GM19351 (cell line): ENCODE data around the gene CT45A9.
"Not testable (repeated sequence)": the region's sequence is repeated elsewhere in the genome, so short reads cannot be mapped to it uniquely, and the experiment has no call there.

ENCODE experiments used
- ATAC-seq: cut with Tn5 transposase; IDR thresholded peaks from one replicate; pipeline ENCODE4 v1.9.1; 2021; ENCODE audit warnings: mild to moderate bottlenecking, moderate library complexity; ENCODE audit not compliant: unreplicated experiment

CT45A9 gene, protein sequence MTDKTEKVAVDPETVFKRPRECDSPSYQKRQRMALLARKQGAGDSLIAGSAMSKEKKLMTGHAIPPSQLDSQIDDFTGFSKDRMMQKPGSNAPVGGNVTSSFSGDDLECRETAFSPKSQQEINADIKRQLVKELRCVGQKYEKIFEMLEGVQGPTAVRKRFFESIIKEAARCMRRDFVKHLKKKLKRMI

DNA sequence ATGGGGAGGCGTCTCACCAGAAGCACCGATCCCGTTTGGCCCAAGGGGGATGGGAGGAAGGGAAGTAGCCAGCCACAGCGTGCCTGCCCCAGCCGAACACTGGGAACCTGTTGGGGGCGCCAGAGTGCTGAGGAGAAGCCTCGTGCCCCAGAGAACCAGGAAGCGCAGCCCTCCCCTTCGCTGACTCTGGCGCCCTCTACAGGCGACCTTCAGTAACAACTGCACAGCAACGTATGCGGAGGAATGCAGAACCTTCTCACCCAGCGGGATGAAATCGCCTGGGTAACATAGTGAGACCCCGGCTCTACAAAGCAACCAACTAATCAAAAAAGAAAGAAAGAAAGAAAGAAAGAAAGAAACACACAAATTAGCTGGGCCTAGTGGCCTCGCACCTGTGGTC is at the start of gene CT45A9:
Gene CT45A9, minus strand, starts transcription at position 101 of the 400 bp plus-strand sequence. CDS start 3,751 bp downstream, outside the sequence.
- ATAC-seq = not testable (repeated sequence)

DNA sequence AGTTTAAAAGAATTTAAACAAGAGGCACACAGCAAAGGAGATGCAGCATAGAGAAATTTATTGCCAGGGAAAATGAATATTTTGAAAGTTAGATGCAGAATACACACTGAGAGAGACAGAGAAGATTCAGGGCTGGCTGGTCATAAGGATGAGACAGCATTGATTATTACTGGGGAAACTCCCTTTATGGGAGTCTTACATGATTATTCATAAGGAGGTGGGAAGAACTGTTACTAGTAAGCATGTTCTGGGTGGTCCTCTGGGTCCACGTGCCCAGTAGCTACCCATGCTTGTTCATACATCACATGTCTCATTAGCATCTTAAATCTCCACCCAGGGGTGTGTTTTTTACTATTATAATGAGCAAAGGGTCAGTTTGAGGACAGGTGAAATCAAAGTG is 48.9 kb upstream of the CT45A9 start:
- ATAC-seq = not testable (repeated sequence)

DNA sequence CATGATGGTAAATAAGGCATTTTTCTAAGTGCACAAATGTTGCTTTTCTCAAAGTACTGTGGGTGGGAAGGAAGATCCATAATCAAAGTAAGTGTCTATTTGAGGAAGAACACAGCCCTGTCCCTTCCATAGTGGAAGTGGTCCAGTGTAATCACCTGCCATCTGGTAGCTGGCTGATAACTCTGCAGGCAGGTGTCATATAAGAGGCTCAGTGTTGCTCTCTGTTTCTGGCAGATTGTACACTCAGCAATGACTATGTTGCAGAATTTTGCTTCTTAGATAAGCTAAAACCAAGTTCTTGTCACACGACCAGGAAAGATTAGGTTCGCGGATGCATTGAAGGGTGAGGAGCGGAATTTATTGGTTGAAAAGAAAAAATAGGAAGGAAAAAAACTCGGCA is 42.8 kb upstream of the CT45A9 start:
- ATAC-seq = no peak

DNA sequence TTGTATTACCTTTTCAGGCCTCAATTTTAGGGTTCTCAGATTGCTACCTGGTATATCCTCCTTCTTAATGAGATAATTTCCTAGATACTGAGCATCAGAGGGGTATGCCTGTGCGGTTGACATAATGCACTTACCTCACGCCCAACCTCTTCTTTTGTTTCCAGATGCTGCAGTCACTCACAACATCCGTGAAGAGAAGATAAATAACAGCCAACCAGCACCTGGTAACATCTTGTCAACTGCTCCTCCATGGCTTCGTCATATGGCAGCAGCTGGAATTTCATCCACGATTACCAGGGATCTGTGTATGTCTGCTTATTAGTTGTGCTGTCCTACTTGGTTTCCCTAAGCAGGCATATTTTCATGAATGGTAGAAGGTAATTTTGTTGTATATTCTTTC is 38.6 kb upstream of the CT45A9 start:
- no peak for ATAC-seq

DNA sequence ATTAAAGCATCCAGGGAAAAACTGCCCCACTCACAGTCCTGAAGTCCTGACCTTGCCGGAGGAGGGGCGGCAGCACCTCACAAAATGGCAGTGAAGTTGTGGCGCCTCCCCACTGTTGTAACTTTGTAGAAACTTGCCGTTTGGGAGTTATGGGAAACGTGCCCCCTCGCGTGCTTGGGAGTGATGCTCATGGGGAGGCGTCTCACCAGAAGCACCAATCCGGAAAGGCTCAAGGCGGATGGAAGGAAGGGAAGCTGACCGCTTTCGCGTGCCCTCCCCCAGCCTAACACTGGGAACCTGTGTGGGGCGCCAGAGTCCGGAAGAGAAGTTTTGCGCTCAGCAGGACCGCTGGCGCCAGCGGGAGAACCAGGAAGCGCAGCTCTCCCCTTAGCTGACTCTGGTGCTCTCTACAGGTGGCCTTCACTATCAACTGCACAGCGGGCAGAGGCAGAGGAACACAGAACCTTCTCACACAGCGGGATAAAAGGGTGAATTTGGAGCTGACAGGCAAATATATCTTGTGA is 21.7 kb upstream of the CT45A9 start, which contains the start of the genes CT45A10 and SAGE1:
Gene CT45A10, minus strand, starts transcription at position 151 of the 524 bp plus-strand sequence. CDS start 8,100 bp downstream, outside the sequence.
Gene SAGE1, plus strand, starts transcription at position 423 of the 524 bp plus-strand sequence. CDS start 2,527 bp downstream, outside the sequence.
- no peak for ATAC-seq

DNA sequence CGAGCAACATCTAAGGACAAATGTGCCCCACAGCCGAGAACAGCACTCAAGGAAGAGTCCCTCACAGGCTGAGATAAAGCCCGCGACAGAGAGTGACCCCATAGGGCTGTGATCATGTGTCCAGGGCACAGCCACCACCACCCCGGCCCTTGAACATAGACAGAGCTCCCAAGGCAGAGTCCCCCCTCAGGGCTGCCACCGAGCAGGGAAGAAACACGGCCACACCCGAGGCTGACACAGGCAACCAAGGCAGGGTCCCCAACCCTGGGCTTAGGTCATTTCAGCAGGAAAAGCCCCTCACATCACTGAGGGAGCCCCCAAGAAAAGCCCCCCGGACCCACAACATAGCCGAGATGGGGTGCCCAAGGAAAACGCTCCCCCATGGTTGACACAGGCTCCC is 21.2 kb upstream of the CT45A9 start:
- no peak for ATAC-seq

DNA sequence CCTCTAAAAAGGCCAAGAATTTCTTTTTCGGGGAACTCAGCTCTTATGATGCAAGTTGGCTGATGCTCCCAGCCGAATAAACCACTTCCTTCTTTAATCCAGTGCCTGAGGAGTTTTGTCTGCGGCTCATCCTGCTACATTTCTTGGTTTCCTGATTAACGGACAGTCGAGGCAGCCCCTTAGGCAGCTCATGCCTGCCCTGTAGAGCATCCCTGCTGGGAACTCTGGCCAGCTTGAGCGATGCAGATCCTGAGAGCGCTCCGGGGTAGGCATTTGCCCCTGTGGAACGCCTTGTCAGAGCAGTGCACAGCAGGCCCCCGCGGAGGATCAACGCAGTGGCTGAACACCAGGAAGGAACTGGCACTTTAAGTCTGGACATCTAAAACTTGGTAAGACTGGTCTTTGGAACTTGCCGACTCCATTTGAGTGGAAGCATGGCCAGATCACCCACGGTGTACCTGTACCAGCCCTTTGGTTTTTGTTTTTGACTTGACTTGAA is 18.5 kb upstream of the CT45A9 start:
- no peak for ATAC-seq

DNA sequence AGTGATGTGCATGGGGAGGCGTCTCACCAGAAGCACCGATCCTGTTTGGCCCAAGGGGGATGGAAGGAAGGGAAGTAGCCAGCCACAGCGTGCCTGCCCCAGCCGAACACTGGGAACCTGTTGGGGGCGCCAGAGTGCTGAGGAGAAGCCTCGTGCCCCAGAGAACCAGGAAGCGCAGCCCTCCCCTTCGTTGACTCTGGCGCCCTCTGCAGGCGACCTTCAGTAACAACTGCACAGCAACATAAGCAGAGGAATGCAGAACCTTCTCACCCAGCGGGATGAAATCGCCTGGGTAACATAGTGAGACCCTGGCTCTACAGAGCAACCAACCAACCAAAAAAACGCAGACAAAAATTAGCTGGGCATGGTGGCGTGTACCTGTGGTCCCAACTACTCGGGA is 17.4 kb upstream of the CT45A9 start:
- not testable (repeated sequence) for ATAC-seq

DNA sequence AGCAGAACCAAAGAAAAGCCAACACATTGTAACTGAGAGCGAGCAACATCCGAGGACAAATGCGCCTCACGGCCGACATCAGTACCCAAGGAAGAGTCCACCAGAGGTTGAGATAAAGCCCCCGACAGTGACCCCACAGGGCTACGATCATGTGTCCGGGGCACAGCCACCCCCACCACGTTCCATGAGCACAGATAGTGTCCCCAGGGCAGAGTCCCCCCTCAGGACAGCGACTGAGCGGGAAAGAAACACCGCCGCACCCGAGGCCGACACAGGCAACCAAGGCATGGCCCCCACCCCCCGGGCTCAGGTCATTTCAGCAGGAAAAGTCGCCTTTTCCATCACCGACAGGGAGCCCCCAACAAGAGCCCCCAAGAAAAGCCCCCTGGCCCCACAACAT is 16.6 kb upstream of the CT45A9 start:
- not testable (repeated sequence) for ATAC-seq

DNA sequence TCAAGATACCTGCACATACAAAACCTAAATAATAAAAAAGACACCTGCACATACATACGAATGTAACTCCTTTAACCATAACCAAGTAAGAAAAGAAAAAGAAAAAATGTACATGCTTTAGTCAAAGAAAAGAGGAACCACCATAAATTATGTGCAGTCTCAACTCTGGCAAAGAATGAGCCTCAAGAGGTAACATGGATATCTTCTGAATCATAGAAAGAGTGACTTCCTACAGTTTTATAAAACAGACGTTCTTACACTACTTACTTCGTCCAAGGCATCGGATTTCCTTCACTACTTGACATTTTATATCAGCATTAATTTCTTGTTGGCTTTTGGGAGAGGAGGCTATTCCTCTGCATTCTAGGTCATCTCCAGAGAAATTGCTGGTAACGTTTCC is 11.1 kb upstream of the CT45A9 start:
- not testable (repeated sequence) for ATAC-seq

DNA sequence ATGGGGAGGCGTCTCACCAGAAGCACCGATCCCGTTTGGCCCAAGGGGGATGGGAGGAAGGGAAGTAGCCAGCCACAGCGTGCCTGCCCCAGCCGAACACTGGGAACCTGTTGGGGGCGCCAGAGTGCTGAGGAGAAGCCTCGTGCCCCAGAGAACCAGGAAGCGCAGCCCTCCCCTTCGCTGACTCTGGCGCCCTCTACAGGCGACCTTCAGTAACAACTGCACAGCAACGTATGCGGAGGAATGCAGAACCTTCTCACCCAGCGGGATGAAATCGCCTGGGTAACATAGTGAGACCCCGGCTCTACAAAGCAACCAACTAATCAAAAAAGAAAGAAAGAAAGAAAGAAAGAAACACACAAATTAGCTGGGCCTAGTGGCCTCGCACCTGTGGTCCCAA is 17.2 kb downstream of the CT45A9 start, which contains the start of gene CT45A8:
Gene CT45A8, minus strand, starts transcription at position 101 of the 400 bp plus-strand sequence. CDS start 3,755 bp downstream, outside the sequence.
- not testable (repeated sequence) for ATAC-seq

DNA sequence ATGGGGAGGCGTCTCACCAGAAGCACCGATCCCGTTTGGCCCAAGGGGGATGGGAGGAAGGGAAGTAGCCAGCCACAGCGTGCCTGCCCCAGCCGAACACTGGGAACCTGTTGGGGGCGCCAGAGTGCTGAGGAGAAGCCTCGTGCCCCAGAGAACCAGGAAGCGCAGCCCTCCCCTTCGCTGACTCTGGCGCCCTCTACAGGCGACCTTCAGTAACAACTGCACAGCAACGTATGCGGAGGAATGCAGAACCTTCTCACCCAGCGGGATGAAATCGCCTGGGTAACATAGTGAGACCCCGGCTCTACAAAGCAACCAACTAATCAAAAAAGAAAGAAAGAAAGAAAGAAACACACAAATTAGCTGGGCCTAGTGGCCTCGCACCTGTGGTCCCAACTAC is 34.4 kb downstream of the CT45A9 start, which contains the start of gene CT45A7:
Gene CT45A7, minus strand, starts transcription at position 101 of the 400 bp plus-strand sequence. CDS start 3,747 bp downstream, outside the sequence.
- ATAC-seq = not testable (repeated sequence)

DNA sequence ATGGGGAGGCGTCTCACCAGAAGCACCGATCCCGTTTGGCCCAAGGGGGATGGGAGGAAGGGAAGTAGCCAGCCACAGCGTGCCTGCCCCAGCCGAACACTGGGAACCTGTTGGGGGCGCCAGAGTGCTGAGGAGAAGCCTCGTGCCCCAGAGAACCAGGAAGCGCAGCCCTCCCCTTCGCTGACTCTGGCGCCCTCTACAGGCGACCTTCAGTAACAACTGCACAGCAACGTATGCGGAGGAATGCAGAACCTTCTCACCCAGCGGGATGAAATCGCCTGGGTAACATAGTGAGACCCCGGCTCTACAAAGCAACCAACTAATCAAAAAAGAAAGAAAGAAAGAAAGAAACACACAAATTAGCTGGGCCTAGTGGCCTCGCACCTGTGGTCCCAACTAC is 51.7 kb downstream of the CT45A9 start, which contains the start of gene CT45A2:
Gene CT45A2, minus strand, starts transcription at position 101 of the 400 bp plus-strand sequence. CDS start 3,747 bp downstream, outside the sequence.
- ATAC-seq = not testable (repeated sequence)
